H1 (cell line): Measurements from ENCODE around the gene TRPV4. TPM values are rescaled to one million over a fixed set of nuclear protein-coding genes. Genes with fewer than 3 reads are reported as not detected.

Experiments
- BRCA1 ChIP-seq: IDR thresholded peaks from 2 replicates; pipeline ENCODE4 v1.6.1; 2012; ENCODE audit warnings: low read depth, low read length, improper control_type of control experiment
- EGR1 ChIP-seq: IDR thresholded peaks from 2 replicates; pipeline ENCODE4 v1.6.1; 2011; ENCODE audit warnings: low read depth, low read length, borderline replicate concordance
- EP300 ChIP-seq, 2 experiments: IDR thresholded peaks; 1 replicate in 1 of 2; 2 replicates in 1 of 2; pipeline ENCODE4 v1.6.1; 2011 to 2012; ENCODE audit warnings: low read depth in 2 of 2, low read length in 2 of 2, mild to moderate bottlenecking in 2 of 2, borderline replicate concordance in 1 of 2, inconsistent platforms in 1 of 2, moderate library complexity in 1 of 2
- GABPA ChIP-seq: IDR thresholded peaks from 2 replicates; pipeline ENCODE4 v1.6.1; 2011; ENCODE audit warnings: mild to moderate bottlenecking, low read length, moderate library complexity, borderline replicate concordance; ENCODE audit not compliant: insufficient read depth
- MAFK ChIP-seq: IDR thresholded peaks from 2 replicates; pipeline ENCODE4 v1.6.1; 2012; ENCODE audit warnings: low read depth, mild to moderate bottlenecking, improper control_type of control experiment, low read length
- PHF8 ChIP-seq: fragments of 200-600 bp; sonication (generic); conservative IDR thresholded peaks from 2 replicates; pipeline ENCODE4 v1.7.1; 2012; ENCODE audit warnings: low read depth, mild to moderate bottlenecking, inconsistent platforms, low read length, moderate library complexity
- POLR2AphosphoS5 ChIP-seq: IDR thresholded peaks from 2 replicates; pipeline ENCODE4 v1.6.1; 2011; ENCODE audit warnings: low read depth, low read length
- POU5F1 ChIP-seq: IDR thresholded peaks from 2 replicates; pipeline ENCODE4 v1.6.1; 2011; ENCODE audit warnings: low read depth, mild to moderate bottlenecking, low read length, moderate library complexity
- RAD21 ChIP-seq, 2 experiments: IDR thresholded peaks in 1 of 2; conservative IDR thresholded peaks in 1 of 2; 2 replicates each; pipeline ENCODE4 v1.6.1; 2011; ENCODE audit warnings: low read depth in 2 of 2, low read length in 2 of 2, improper control_type of control experiment in 1 of 2, inconsistent platforms in 1 of 2, mild to moderate bottlenecking in 1 of 2, moderate library complexity in 1 of 2
- SIRT6 ChIP-seq: IDR thresholded peaks from one replicate; pipeline ENCODE4 v1.7.1; 2012; ENCODE audit warnings: low read length, inconsistent platforms
- SP1 ChIP-seq: IDR thresholded peaks from 2 replicates; pipeline ENCODE4 v1.6.1; 2011; ENCODE audit warnings: low read depth, low read length
- polyA plus RNA-seq, 7 experiments: library from polyadenylated mRNA; depleted of rRNA in 3 of 7; stranded (reverse) in 5 of 7; unstranded in 2 of 7; fragments of >200 nt in 5 of 7; fragments of 200-250 nt in 2 of 7; gene quantifications; 1 replicate in 5 of 7; 2 replicates in 1 of 7; 4 replicates in 1 of 7; pipeline versions ENCODE4 v1.2.1 to v1.2.3, GENCODE V29; 2011 to 2013; ENCODE audit warnings: missing spikeins in 2 of 7, mixed read lengths in 2 of 7
- total RNA-seq: library from RNA; stranded (reverse); fragmentation: NEBNext Ultra II Directional; extraction: Animal tissue kit (Norgen Biotek cat#: 25700); gene quantifications from 2 replicates; pipeline ENCODE4 v1.2.1, GENCODE V29; 2021
- TF ChIP-seq, protein P1 (sequence below): fragments of 300-600 bp; sonication (generic); IDR thresholded peaks from 2 replicates; pipeline ENCODE4 v1.7.1; 2012; ENCODE audit warnings: low read length, moderate library complexity, mild to moderate bottlenecking, inconsistent platforms; ENCODE audit not compliant: insufficient replicate concordance

TRPV4 gene
- total and polyA plus RNA-seq, 2 of the 8 experiments (the other 6 are each of a cell fraction or from before 2014, with no cell fraction given): 2.1 to 6.2 TPM

GRCh38 chr12:109762673-109763191 lies 70.5 kb downstream of the TRPV4 start (continued):
- TF ChIP-seq, protein P1, sequence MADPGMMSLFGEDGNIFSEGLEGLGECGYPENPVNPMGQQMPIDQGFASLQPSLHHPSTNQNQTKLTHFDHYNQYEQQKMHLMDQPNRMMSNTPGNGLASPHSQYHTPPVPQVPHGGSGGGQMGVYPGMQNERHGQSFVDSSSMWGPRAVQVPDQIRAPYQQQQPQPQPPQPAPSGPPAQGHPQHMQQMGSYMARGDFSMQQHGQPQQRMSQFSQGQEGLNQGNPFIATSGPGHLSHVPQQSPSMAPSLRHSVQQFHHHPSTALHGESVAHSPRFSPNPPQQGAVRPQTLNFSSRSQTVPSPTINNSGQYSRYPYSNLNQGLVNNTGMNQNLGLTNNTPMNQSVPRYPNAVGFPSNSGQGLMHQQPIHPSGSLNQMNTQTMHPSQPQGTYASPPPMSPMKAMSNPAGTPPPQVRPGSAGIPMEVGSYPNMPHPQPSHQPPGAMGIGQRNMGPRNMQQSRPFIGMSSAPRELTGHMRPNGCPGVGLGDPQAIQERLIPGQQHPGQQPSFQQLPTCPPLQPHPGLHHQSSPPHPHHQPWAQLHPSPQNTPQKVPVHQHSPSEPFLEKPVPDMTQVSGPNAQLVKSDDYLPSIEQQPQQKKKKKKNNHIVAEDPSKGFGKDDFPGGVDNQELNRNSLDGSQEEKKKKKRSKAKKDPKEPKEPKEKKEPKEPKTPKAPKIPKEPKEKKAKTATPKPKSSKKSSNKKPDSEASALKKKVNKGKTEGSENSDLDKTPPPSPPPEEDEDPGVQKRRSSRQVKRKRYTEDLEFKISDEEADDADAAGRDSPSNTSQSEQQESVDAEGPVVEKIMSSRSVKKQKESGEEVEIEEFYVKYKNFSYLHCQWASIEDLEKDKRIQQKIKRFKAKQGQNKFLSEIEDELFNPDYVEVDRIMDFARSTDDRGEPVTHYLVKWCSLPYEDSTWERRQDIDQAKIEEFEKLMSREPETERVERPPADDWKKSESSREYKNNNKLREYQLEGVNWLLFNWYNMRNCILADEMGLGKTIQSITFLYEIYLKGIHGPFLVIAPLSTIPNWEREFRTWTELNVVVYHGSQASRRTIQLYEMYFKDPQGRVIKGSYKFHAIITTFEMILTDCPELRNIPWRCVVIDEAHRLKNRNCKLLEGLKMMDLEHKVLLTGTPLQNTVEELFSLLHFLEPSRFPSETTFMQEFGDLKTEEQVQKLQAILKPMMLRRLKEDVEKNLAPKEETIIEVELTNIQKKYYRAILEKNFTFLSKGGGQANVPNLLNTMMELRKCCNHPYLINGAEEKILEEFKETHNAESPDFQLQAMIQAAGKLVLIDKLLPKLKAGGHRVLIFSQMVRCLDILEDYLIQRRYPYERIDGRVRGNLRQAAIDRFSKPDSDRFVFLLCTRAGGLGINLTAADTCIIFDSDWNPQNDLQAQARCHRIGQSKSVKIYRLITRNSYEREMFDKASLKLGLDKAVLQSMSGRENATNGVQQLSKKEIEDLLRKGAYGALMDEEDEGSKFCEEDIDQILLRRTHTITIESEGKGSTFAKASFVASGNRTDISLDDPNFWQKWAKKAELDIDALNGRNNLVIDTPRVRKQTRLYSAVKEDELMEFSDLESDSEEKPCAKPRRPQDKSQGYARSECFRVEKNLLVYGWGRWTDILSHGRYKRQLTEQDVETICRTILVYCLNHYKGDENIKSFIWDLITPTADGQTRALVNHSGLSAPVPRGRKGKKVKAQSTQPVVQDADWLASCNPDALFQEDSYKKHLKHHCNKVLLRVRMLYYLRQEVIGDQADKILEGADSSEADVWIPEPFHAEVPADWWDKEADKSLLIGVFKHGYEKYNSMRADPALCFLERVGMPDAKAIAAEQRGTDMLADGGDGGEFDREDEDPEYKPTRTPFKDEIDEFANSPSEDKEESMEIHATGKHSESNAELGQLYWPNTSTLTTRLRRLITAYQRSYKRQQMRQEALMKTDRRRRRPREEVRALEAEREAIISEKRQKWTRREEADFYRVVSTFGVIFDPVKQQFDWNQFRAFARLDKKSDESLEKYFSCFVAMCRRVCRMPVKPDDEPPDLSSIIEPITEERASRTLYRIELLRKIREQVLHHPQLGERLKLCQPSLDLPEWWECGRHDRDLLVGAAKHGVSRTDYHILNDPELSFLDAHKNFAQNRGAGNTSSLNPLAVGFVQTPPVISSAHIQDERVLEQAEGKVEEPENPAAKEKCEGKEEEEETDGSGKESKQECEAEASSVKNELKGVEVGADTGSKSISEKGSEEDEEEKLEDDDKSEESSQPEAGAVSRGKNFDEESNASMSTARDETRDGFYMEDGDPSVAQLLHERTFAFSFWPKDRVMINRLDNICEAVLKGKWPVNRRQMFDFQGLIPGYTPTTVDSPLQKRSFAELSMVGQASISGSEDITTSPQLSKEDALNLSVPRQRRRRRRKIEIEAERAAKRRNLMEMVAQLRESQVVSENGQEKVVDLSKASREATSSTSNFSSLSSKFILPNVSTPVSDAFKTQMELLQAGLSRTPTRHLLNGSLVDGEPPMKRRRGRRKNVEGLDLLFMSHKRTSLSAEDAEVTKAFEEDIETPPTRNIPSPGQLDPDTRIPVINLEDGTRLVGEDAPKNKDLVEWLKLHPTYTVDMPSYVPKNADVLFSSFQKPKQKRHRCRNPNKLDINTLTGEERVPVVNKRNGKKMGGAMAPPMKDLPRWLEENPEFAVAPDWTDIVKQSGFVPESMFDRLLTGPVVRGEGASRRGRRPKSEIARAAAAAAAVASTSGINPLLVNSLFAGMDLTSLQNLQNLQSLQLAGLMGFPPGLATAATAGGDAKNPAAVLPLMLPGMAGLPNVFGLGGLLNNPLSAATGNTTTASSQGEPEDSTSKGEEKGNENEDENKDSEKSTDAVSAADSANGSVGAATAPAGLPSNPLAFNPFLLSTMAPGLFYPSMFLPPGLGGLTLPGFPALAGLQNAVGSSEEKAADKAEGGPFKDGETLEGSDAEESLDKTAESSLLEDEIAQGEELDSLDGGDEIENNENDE: no peak
- TF ChIP-seq POU5F1 (no peak), MAFK (no peak), SP1 (no peak), SIRT6 (no peak), GABPA (no peak), RAD21 (IDR thresholded peaks at IDR 0.05 in 1 of 2, conservative IDR thresholded peaks at IDR 0.05 in 1 of 2; ENCODE audit: low read depth in 2 of 2, low read length in 2 of 2) (no peak), BRCA1 (no peak), EGR1 (no peak), POLR2AphosphoS5 (no peak), EP300 (IDR thresholded peaks at IDR 0.05; ENCODE audit: borderline replicate concordance in 1 of 2, low read depth in 2 of 2, low read length in 2 of 2) (no peak), PHF8 (no peak)
